Measurements from ENCODE around the gene FMN2.
"Not testable (repeated sequence)": the region's sequence is repeated elsewhere in the genome, so short reads cannot be mapped to it uniquely, and the experiment has no call there.

The FMN2 gene

GRCh38 chr1:240401731-240402130 lies 310.0 kb downstream of the FMN2 start:
- H3K9me3 ChIP-seq (ENCODE audit: control insufficient read depth in 1 of 2, low read length in 2 of 2), result no peaks in the 10 kb centered on the region
- no peak overlapping the region for H3K9ac ChIP-seq (ENCODE audit: low read depth in 1 of 2, low read length in 2 of 2)
- H3K27ac ChIP-seq (ENCODE audit: low read depth, low read length), result no peak overlapping the region
- H3K27me3 ChIP-seq (ENCODE audit: control insufficient read depth in 1 of 2, insufficient read depth in 2 of 2, low read length in 2 of 2), result no peaks in the 10 kb centered on the region
- no peak overlapping the region for H3K4me3 ChIP-seq (ENCODE audit: low read depth in 1 of 2, low read length in 2 of 2)
- H3K4me1 ChIP-seq (ENCODE audit: control insufficient read depth in 1 of 2, insufficient read depth in 2 of 2, low read length in 2 of 2), result no peaks in the 10 kb centered on the region
- no peaks in the 10 kb centered on the region for H3K36me3 ChIP-seq (ENCODE audit: control insufficient read depth in 1 of 2, insufficient read depth in 2 of 2, low read length in 2 of 2)

DNA sequence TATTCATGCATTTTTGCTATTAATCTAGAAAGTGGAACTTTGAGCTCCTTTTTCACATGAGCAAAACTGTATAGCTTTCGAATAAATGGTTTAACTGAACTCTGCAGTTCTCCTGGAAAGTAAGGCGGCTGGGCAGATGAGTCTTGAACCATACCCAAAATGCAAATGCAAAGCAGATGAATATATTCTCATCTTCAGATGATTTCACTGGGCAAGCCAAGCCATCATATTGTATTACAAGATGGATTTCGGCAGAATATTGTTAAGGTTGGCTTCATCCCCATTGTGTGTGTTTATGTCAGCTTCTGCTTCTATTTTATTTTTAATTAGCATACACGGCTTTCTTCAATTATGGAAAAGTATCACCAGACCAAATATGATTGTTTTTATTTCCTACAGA lies 310.6 kb downstream of the FMN2 start:
- Histone ChIP-seq H3K27ac (ENCODE audit: low read depth, low read length) (no peak overlapping the region), H3K36me3 (ENCODE audit: control insufficient read depth in 1 of 2, insufficient read depth in 2 of 2, low read length in 2 of 2) (no peaks in the 10 kb centered on the region), H3K4me3 (ENCODE audit: low read depth in 1 of 2, low read length in 2 of 2) (no peak overlapping the region), H3K27me3 (ENCODE audit: control insufficient read depth in 1 of 2, insufficient read depth in 2 of 2, low read length in 2 of 2) (no peaks in the 10 kb centered on the region), H3K4me1 (ENCODE audit: control insufficient read depth in 1 of 2, insufficient read depth in 2 of 2, low read length in 2 of 2) (no peaks in the 10 kb centered on the region), H3K9me3 (ENCODE audit: control insufficient read depth in 1 of 2, low read length in 2 of 2) (no peaks in the 10 kb centered on the region), H3K9ac (ENCODE audit: low read depth in 1 of 2, low read length in 2 of 2) (no peak overlapping the region)

- H3K27me3 ChIP-seq (ENCODE audit: control insufficient read depth in 1 of 2, insufficient read depth in 2 of 2, low read length in 2 of 2), result no peaks in the 10 kb centered on the region
- H3K27ac ChIP-seq (ENCODE audit: low read depth, low read length), result no peak overlapping the region
Observed at GRCh38 chr1:240404286-240404685, 312.6 kb downstream of the FMN2 start.

DNA sequence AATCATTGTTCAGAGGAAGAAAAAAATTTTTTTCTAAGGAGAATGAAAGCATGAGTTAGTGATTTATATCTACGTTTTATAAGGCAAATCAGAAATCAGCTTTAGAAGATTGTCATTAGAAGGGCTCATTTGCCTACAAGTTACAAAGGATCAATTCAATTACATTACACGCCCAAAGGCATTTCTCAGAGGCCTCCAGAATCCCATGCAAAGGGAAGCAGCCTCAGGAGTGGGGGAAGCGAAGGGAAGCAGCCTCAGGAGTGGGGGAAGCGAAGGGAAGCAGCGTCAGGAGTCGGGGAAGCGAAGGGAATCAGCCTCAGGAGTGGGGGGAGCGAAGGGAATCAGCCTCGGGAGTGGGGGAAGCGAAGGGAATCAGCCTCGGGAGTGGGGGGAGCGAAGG lies 314.1 kb downstream of the FMN2 start:
- H3K9me3 ChIP-seq (ENCODE audit: control insufficient read depth in 1 of 2, low read length in 2 of 2), result no peaks in the 10 kb centered on the region

More at GRCh38 chr1:240404286-240404685, 312.6 kb downstream of the FMN2 start:
- Histone ChIP-seq H3K4me1 (ENCODE audit: control insufficient read depth in 1 of 2, insufficient read depth in 2 of 2, low read length in 2 of 2) (no peaks in the 10 kb centered on the region), H3K9me3 (ENCODE audit: control insufficient read depth in 1 of 2, low read length in 2 of 2) (no peaks in the 10 kb centered on the region), H3K4me3 (ENCODE audit: low read depth in 1 of 2, low read length in 2 of 2) (no peak overlapping the region), H3K9ac (ENCODE audit: low read depth in 1 of 2, low read length in 2 of 2) (no peak overlapping the region), H3K36me3 (ENCODE audit: control insufficient read depth in 1 of 2, insufficient read depth in 2 of 2, low read length in 2 of 2) (no peaks in the 10 kb centered on the region)

DNA sequence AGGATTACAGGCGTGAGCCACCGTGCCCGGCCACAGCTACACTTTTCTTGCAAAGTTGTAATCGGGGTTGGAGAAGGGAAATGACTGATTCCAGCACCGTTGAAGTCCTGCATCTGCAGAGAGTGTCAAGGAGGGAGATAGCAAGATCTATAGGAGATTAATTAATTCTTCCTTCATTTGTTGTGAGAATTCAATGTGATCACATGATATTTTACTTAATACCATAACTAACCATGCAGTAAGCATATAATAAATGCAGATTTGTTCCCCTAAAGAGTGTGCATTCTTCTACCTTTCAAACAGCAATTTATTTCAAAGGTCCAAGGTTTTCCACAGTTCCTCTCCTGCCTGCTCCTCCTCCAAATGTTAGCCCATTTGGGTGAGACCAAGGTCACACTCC lies 315.7 kb downstream of the FMN2 start:
- Histone ChIP-seq H3K4me1 (ENCODE audit: control insufficient read depth in 1 of 2, insufficient read depth in 2 of 2, low read length in 2 of 2) (no peaks in the 10 kb centered on the region), H3K27ac (ENCODE audit: low read depth, low read length) (no peak overlapping the region), H3K36me3 (ENCODE audit: control insufficient read depth in 1 of 2, insufficient read depth in 2 of 2, low read length in 2 of 2) (no peaks in the 10 kb centered on the region), H3K27me3 (ENCODE audit: control insufficient read depth in 1 of 2, insufficient read depth in 2 of 2, low read length in 2 of 2) (no peaks in the 10 kb centered on the region), H3K9ac (ENCODE audit: low read depth in 1 of 2, low read length in 2 of 2) (no peak overlapping the region), H3K4me3 (ENCODE audit: low read depth in 1 of 2, low read length in 2 of 2) (no peak overlapping the region), H3K9me3 (ENCODE audit: control insufficient read depth in 1 of 2, low read length in 2 of 2) (no peaks in the 10 kb centered on the region)

More for the DNA sequence above, 314.1 kb downstream of the FMN2 start:
- Histone ChIP-seq H3K4me3 (ENCODE audit: low read depth in 1 of 2, low read length in 2 of 2) (no peak overlapping the region), H3K9ac (ENCODE audit: low read depth in 1 of 2, low read length in 2 of 2) (no peak overlapping the region), H3K36me3 (ENCODE audit: control insufficient read depth in 1 of 2, insufficient read depth in 2 of 2, low read length in 2 of 2) (no peaks in the 10 kb centered on the region), H3K27ac (ENCODE audit: low read depth, low read length) (no peak overlapping the region), H3K4me1 (ENCODE audit: control insufficient read depth in 1 of 2, insufficient read depth in 2 of 2, low read length in 2 of 2) (no peaks in the 10 kb centered on the region), H3K27me3 (ENCODE audit: control insufficient read depth in 1 of 2, insufficient read depth in 2 of 2, low read length in 2 of 2) (no peaks in the 10 kb centered on the region)

DNA sequence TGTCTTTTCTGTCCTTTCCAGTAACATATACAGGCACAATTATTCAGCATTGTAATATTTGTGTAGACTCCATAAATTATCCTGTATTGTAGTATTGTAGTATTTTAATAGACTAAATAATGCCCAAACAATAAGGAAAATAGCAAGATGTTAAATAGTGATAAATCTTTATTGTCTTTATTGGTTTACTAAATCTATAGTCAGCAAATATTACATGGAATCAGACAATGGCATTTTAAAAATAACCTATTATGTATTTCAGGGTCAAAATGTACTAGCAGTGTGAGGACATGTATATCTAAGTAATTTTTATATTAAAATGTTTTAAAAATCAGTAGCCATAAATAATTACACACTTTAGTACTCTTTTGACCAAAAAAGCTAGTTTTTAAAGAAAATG lies 317.9 kb downstream of the FMN2 start:
- Histone ChIP-seq H3K27ac (ENCODE audit: low read depth, low read length) (no peak overlapping the region), H3K27me3 (ENCODE audit: control insufficient read depth in 1 of 2, insufficient read depth in 2 of 2, low read length in 2 of 2) (no peaks in the 10 kb centered on the region), H3K36me3 (ENCODE audit: control insufficient read depth in 1 of 2, insufficient read depth in 2 of 2, low read length in 2 of 2) (no peaks in the 10 kb centered on the region), H3K9ac (ENCODE audit: low read depth in 1 of 2, low read length in 2 of 2) (no peak overlapping the region), H3K9me3 (ENCODE audit: control insufficient read depth in 1 of 2, low read length in 2 of 2) (no peaks in the 10 kb centered on the region), H3K4me3 (ENCODE audit: low read depth in 1 of 2, low read length in 2 of 2) (no peak overlapping the region), H3K4me1 (ENCODE audit: control insufficient read depth in 1 of 2, insufficient read depth in 2 of 2, low read length in 2 of 2) (no peaks in the 10 kb centered on the region)

DNA sequence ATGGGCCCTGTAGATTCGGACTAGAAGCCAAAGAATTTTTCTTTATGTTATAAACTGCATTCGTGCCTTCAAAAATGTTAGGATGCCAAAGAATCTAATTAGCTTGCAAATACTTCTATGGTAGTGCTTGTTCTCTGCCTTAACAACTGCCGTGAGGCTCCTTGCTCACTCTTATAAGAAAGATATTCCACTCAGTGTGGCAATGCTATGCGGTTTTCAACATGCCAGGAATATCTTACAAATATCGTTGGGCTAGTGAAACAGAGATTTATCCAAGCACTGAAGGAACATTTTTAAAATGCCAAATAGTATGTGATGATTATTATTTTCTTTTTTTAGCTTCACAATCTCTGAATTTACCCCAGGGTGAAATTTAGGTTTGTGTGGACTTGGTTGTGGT lies 322.0 kb downstream of the FMN2 start:
- no peaks in the 10 kb centered on the region for H3K27me3 ChIP-seq (ENCODE audit: control insufficient read depth in 1 of 2, insufficient read depth in 2 of 2, low read length in 2 of 2)
- H3K27ac ChIP-seq (ENCODE audit: low read depth, low read length), result no peak overlapping the region
- H3K36me3 ChIP-seq (ENCODE audit: control insufficient read depth in 1 of 2, insufficient read depth in 2 of 2, low read length in 2 of 2), result no peaks in the 10 kb centered on the region
- H3K9ac ChIP-seq (ENCODE audit: low read depth in 1 of 2, low read length in 2 of 2), result no peak overlapping the region
- H3K4me1 ChIP-seq (ENCODE audit: control insufficient read depth in 1 of 2, insufficient read depth in 2 of 2, low read length in 2 of 2), result no peaks in the 10 kb centered on the region
- H3K4me3 ChIP-seq (ENCODE audit: low read depth in 1 of 2, low read length in 2 of 2), result no peak overlapping the region
- H3K9me3 ChIP-seq (ENCODE audit: control insufficient read depth in 1 of 2, low read length in 2 of 2), result no peaks in the 10 kb centered on the region

DNA sequence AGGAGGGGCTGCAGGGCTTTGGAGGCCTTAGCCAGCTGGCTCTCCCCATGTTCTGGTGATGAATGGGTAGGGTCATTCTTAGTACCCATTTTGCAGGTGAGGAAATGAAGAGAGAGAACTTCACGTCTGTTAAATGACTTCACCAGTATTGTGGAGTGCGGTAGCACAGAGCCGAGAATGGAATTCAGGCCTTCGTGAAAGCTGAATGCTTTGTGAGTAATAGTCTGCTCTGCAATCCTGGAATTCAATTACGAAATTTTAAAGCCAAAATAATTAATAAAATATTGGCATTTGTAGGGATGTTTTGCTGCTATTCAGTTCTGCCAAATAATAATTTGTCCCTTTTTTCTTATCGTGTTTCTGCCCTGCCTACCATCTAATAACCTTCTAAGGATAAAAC lies 322.6 kb downstream of the FMN2 start:
- Histone ChIP-seq H3K4me1 (ENCODE audit: control insufficient read depth in 1 of 2, insufficient read depth in 2 of 2, low read length in 2 of 2) (no peaks in the 10 kb centered on the region), H3K36me3 (ENCODE audit: control insufficient read depth in 1 of 2, insufficient read depth in 2 of 2, low read length in 2 of 2) (no peaks in the 10 kb centered on the region), H3K9me3 (ENCODE audit: control insufficient read depth in 1 of 2, low read length in 2 of 2) (peaks cover 0 to 2% of the 10 kb centered on the region in 2 donors), H3K27ac (ENCODE audit: low read depth, low read length) (no peak overlapping the region), H3K27me3 (ENCODE audit: control insufficient read depth in 1 of 2, insufficient read depth in 2 of 2, low read length in 2 of 2) (no peaks in the 10 kb centered on the region), H3K4me3 (ENCODE audit: low read depth in 1 of 2, low read length in 2 of 2) (no peak overlapping the region), H3K9ac (ENCODE audit: low read depth in 1 of 2, low read length in 2 of 2) (no peak overlapping the region)

DNA sequence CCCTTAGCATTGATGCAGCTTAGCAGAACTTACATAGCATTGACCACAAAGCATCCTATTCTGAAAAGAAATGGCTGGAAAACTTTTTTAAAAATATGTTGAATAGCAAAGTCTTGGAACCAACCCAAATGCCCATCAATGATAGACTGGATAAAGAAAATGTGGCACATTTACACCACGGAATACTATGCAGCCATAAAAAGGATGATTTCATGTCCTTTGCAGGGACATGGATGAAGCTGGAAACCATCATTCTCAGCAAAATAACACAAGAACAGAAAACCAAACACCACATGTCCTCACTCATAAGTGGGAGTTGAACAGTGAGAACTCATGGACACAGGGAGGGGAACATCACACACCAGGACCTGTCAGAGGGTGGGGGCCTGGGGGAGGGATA lies 323.3 kb downstream of the FMN2 start:
- not testable (repeated sequence) for H3K4me3 ChIP-seq (ENCODE audit: low read depth in 1 of 2, low read length in 2 of 2); H3K9me3 ChIP-seq (ENCODE audit: control insufficient read depth in 1 of 2, low read length in 2 of 2); H3K4me1 ChIP-seq (ENCODE audit: control insufficient read depth in 1 of 2, insufficient read depth in 2 of 2, low read length in 2 of 2); H3K9ac ChIP-seq (ENCODE audit: low read depth in 1 of 2, low read length in 2 of 2); H3K27me3 ChIP-seq (ENCODE audit: control insufficient read depth in 1 of 2, insufficient read depth in 2 of 2, low read length in 2 of 2); H3K27ac ChIP-seq (ENCODE audit: low read depth, low read length); H3K36me3 ChIP-seq (ENCODE audit: control insufficient read depth in 1 of 2, insufficient read depth in 2 of 2, low read length in 2 of 2)

- Histone ChIP-seq H3K9me3 (ENCODE audit: control insufficient read depth in 1 of 2, low read length in 2 of 2) (peaks cover 0 to 5% of the 10 kb centered on the region in 2 donors), H3K4me3 (ENCODE audit: low read depth in 1 of 2, low read length in 2 of 2) (no peak overlapping the region), H3K9ac (ENCODE audit: low read depth in 1 of 2, low read length in 2 of 2) (no peak overlapping the region), H3K27ac (ENCODE audit: low read depth, low read length) (no peak overlapping the region), H3K27me3 (ENCODE audit: control insufficient read depth in 1 of 2, insufficient read depth in 2 of 2, low read length in 2 of 2) (no peaks in the 10 kb centered on the region), H3K36me3 (ENCODE audit: control insufficient read depth in 1 of 2, insufficient read depth in 2 of 2, low read length in 2 of 2) (no peaks in the 10 kb centered on the region), H3K4me1 (ENCODE audit: control insufficient read depth in 1 of 2, insufficient read depth in 2 of 2, low read length in 2 of 2) (no peaks in the 10 kb centered on the region)
Observed at GRCh38 chr1:240415532-240415931, 323.8 kb downstream of the FMN2 start.

GRCh38 chr1:240417317-240417716 lies 325.6 kb downstream of the FMN2 start:
- no peaks in the 10 kb centered on the region for H3K4me1 ChIP-seq (ENCODE audit: control insufficient read depth in 1 of 2, insufficient read depth in 2 of 2, low read length in 2 of 2)
- H3K27ac ChIP-seq (ENCODE audit: low read depth, low read length), result no peak overlapping the region
- H3K27me3 ChIP-seq (ENCODE audit: control insufficient read depth in 1 of 2, insufficient read depth in 2 of 2, low read length in 2 of 2), result no peaks in the 10 kb centered on the region
- no peak overlapping the region for H3K9ac ChIP-seq (ENCODE audit: low read depth in 1 of 2, low read length in 2 of 2)
- H3K36me3 ChIP-seq (ENCODE audit: control insufficient read depth in 1 of 2, insufficient read depth in 2 of 2, low read length in 2 of 2), result no peaks in the 10 kb centered on the region
- no peak overlapping the region for H3K4me3 ChIP-seq (ENCODE audit: low read depth in 1 of 2, low read length in 2 of 2)
- peaks cover 0 to 5% of the 10 kb centered on the region in 2 donors for H3K9me3 ChIP-seq (ENCODE audit: control insufficient read depth in 1 of 2, low read length in 2 of 2)
